ENCODE results near the gene SPCS3.
"Not testable (repeated sequence)": the region's sequence is repeated elsewhere in the genome, so short reads cannot be mapped to it uniquely, and the experiment has no call there.

SPCS3 gene

GRCh38 chr4:176319704-176320339 lies at the start of gene SPCS3:
TSS of gene SPCS3 (plus strand) at chr4:176319966. CDS start at chr4:176320077, 111 bp downstream.
- peak; percentile 85 for DNase-seq (ENCODE audit: low spot score)

DNA sequence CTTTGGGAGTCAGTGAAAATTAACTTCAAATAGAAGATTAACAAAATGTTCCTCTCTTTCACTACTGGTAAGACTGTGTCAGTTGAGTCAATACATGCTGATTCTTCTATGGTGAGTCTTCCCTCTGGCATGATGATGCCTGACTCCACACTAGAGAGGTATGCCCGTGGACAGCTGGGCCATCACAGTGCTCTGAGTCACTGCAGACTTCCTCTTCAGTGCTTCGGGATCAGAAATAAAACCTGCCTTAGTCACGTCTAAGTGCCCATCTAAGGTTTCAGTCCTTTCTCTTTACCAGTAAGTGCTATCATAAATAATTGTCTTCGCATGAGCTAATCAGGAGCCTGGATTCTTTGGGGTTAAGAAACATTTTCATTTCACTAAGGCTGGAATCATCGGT lies 49.1 kb upstream of the SPCS3 start:
- peak; percentile 56 for DNase-seq (ENCODE audit: low spot score)

DNA sequence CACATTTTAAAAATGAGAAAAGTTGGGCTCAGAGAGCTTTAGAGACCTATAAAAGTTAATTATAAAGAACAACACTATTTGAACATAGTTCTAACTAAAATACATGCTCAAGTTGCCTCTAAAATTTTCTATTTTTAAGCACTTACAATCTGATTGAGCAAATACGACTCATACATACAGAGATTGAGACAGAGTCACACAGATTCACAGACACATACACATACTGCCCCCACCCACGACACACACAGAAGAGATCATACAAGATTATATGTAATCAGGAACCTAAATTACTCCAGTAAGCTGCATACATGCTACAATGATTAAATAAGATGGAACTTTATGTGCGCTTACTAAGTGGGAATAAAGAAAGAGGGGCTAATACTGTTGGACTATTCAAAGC lies 48.0 kb upstream of the SPCS3 start:
- DNase-seq (ENCODE audit: low spot score): no peak

GRCh38 chr4:176272799-176273198 lies 47.0 kb upstream of the SPCS3 start:
- DNase-seq (ENCODE audit: low spot score): no peak

DNA sequence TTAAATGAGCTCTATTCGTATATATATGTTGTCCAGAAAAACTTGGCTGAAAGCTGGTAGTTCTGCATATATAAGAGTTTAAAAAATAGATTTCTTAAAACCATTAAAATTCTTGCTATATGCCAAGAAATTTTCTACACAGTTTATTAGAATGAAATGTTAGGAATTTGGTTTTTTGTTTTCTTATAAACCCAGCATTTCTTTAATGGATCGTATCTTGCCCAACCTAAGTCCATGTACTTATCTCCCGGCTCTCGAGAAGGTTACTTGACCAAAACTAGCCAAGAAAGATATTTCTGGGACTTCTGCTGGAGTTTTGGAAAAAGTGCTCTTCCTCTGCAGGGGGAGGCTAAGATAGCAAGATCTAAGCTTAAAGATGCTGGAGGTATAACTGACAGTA lies 46.0 kb upstream of the SPCS3 start:
- DNase-seq (ENCODE audit: low spot score): no peak

- DNase-seq (ENCODE audit: low spot score): peak; percentile 52
These were observed 45.3 kb upstream of the SPCS3 start for GRCh38 chr4:176274441-176274840.

DNA sequence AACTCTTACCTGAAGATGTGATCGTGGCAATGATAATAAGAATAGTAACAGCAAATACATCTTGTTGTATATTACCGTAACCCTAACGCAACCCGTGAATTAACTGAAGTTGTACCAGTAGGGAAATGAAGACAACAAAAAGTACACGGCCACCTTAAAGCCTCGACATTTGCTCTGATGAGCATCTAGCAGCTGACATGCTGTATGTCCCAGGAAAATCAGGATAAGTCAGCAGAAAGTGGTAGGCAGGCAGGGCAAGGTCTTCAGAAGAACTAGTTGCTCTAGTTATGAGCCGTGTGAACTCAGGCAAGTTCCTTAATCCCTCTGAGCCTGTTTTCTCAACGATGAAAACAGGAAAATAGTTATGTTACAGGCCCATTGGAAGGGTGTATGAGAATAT lies 43.1 kb upstream of the SPCS3 start:
- DNase-seq (ENCODE audit: low spot score): no peak

DNA sequence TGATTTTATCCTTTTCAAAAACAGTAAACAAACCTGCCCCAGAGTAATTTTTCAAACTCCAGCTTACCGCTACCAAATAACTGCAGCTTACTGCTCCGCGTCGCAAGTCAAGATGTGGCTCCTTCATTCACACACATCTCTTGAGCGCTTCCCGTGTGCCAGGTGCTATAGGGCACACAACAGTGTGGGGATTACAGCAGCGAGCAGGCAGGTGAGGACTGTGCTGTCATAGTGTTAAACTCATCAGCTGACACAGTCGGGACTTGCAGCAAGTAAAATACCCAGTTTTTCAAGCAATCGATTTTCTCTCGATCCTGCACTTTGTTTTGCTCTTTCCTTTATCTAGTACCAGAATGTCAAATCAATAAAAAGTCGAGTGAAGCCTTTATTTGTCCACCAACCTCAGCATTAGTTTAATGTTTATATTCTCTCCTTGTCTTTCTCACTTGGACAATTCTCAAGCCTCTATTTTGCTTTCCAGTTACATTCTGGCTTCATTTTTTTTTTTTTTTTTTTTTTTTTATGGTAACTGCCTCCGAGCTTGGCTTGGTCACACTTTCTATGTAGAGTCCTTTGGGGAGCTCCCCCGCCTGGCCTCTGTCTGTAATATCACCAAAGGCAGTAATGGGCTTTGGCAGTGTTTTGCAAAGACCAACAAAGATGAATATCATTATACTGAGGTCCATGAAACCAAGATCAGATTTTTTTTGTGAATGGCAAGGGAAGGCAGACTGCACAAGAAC lies 42.4 kb upstream of the SPCS3 start:
- DNase-seq (ENCODE audit: low spot score): peak; percentile 55

GRCh38 chr4:176279560-176279959 lies 40.2 kb upstream of the SPCS3 start:
- DNase-seq (ENCODE audit: low spot score): not testable (repeated sequence)

DNA sequence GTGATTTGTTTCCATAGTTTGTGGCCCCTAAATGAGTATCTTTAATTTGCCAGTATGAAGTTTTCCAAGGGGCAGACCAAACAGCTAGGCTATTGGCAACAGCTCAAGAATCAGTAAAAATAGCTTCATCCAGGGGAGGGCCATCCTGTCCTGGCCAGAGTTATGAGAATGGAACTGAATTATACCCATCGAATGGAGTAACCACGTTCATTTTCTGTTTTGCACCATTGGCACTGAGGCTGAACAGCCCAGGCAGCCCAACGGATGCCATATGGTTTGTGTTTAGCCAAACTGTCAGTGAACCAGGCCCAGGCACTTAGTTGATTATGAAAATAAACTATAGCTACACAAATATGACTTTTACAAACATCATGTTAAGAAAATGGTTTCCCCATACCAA lies 33.0 kb upstream of the SPCS3 start:
- no peak for DNase-seq (ENCODE audit: low spot score)

- no peak for DNase-seq (ENCODE audit: low spot score)
These were observed 32.2 kb upstream of the SPCS3 start for GRCh38 chr4:176287546-176287945.

- DNase-seq (ENCODE audit: low spot score): no peak
These were observed 31.7 kb upstream of the SPCS3 start for GRCh38 chr4:176288020-176288419.

DNA sequence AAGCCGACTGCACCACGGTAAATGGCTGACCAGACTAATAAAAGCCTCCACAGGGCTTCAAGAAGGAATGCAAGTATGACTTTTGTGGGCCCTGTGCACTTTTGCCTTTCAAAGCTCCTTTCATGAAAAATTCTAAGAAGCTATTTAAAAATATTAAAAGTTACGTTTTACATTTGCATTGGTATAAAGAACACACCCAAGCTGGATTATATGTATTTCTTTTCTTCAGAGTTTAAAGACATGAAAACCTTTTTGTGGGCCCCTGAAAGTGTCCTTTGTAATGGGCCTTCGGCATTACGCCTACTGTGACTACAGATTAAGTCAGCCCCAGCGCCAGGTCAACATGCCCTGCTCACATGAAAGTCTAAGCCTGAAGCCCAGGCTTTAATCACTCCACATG lies 30.2 kb upstream of the SPCS3 start:
- DNase-seq (ENCODE audit: low spot score): no peak

GRCh38 chr4:176290520-176290919 lies 29.2 kb upstream of the SPCS3 start:
- no peak for DNase-seq (ENCODE audit: low spot score)

DNA sequence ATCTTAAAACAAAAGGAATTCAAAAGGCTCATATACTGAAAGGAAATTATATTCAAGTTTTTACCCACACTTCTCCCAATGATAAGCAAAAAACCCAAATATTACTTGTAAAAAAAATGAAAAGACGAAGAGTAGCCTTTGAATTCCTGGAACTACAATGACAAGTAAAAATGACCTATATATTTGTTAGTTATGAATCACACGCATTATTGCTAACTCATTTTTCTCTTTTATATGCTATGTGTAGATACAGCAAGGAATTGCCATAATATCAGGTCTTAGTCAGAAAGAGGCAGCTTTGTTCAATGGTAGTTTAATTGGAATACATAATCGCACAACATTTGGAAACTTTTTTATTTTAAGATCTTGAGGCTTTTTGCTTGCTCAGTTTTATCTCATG lies 28.0 kb upstream of the SPCS3 start:
- no peak for DNase-seq (ENCODE audit: low spot score)

DNA sequence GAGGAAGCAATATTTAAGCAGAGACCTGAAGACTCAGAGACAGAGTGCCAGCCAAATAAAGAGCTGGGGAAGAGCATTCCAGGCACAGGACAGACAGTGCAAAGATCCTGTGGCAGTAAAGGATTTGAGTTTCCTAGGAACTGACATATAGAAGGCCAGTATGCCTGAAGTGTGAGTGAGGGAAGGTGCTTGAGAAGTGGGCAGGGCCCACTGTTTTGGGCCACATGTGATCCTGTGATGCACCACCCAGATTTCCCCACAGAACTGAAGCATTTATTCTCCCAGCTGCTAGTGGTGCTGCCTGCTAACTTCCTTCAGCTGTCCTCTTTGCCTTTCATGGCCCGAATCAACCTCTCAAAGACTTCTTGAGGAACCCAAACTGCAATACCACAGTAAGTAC lies 26.8 kb upstream of the SPCS3 start:
- DNase-seq (ENCODE audit: low spot score): no peak

- no peak for DNase-seq (ENCODE audit: low spot score)
These were observed 26.1 kb upstream of the SPCS3 start for GRCh38 chr4:176293660-176294059.

DNA sequence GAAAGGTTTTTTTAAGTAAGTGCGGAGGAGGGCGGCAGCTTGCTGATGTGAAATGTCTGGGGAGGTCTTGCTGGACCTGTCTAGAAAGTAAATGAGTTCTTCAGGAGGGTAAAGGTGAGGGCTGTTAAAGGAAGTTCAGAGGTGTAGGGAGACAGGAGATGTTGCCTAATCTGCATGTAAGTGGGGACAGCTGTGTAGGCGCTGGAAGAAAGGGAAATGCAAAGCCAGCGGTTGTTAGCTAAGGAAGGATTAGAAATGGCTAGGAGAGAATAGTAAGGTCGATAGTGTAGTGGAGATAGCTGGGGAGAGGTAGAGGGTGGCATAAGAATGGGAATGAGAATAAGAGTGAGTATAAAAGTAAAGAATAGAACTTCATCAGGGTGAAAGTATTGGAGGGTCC lies 23.9 kb upstream of the SPCS3 start:
- not testable (repeated sequence) for DNase-seq (ENCODE audit: low spot score)

DNA sequence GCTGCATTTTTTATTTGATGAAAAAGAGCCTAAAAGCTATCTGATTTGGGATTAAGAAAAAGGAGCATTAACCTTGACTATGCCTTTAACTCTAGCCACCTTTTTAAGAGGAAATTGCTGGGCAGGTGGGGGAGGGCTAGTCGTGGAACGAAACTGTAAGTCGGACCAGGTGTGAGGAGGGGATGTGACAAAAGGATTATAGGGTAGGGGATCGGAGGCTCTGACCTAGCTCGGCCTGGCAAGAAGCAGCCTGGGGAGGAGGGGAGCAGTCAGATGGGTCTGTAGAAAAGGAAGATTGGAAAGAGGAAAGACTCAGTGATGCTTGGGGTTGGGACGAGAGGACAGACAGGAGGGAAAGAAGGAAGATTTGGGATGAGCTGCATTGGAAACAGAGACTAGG lies 21.1 kb upstream of the SPCS3 start:
- no peak for DNase-seq (ENCODE audit: low spot score)

DNA sequence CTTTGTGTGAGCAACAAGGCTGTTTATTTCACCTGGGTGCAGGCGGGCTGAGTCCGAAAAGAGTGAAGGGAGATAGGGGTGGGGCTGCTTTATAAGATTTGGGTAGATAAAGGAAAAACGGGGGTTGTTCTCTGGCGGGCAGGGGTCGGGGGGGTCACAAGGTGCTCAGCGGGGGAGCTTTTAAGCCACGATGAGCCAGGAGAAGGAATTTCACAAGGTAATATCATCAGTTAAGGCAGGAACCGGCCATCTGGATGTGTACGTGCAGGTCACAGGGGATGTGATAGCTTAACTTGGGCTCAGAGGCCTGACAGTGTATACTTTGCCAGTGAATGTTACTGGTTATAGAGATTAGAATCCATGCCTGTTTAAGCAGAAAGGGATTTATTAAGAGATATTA lies 19.7 kb upstream of the SPCS3 start:
- no peak for DNase-seq (ENCODE audit: low spot score)

DNA sequence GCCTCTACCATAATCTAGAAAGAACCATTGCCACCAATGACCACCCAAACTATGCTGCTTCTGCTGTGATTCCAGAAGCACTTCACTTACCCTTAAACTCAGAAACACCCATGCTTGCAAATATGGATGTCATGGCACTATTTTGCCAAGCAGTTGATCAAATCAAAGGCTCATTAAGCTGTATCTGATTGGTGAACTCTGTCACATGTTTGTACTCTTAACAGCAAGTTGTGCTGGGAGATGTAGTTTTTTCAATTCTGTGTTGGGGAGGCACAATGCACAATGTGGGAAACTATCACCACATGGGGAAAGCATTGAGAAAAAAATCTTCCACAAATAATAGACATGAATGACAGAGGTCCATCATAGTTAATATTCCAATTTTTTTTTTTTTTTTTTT lies 19.2 kb upstream of the SPCS3 start:
- DNase-seq (ENCODE audit: low spot score): no peak

DNA sequence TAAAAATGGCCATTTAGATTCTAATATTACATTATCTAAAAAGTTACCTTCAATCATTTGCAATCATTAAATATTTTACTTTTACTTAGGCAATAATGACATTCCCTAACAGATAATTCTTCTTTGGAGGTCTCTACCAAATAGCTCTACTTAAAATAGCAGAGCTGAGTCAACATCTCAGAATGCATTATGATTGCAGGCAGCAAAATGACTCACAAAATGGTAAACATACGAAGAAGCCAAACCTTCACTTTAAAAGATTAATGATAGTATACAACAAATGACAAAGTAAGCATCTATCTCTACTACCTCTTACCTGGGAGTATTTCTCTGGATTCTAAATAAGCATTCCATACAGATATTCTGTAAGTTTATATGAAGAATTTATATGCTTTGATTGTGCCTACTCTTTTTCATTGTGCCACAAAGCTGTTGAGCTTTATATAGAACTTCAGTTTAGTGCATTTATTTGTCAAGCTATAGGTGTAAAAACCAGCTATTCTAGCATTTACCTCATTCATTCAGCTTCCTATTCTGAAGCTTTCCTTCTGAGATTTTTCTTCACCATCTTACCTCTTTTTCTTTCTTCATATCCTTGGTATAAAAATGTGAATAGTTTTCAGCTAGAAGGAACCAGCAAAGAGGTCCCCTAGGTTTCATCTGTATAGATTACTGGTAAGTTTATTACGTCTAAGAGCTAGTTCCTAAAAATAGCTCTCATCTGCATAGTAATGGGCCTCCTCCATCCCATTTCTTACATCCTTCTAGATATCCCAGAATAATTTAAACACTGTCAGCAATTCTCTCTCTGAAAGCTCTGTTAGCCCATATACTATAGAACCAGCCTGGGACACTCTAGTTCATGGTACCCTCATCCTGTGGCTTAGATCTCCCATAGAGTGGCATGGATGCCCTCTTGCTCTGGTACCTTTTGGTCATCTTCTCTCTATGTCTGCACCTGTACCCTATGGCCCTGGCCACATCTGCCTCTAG lies 17.2 kb upstream of the SPCS3 start:
- DNase-seq (ENCODE audit: low spot score): no peak

GRCh38 chr4:176303938-176304337 lies 15.8 kb upstream of the SPCS3 start:
- DNase-seq (ENCODE audit: low spot score): no peak
